GM19193 (cell line): ENCODE results near the gene PTOV1.

Experiments
- POLR2A ChIP-seq: IDR thresholded peaks from 4 replicates; pipeline ENCODE4 v1.6.1; 2011; ENCODE audit not compliant: insufficient read depth, insufficient read length; ENCODE audit errors: extremely low read depth

PTOV1 gene

DNA sequence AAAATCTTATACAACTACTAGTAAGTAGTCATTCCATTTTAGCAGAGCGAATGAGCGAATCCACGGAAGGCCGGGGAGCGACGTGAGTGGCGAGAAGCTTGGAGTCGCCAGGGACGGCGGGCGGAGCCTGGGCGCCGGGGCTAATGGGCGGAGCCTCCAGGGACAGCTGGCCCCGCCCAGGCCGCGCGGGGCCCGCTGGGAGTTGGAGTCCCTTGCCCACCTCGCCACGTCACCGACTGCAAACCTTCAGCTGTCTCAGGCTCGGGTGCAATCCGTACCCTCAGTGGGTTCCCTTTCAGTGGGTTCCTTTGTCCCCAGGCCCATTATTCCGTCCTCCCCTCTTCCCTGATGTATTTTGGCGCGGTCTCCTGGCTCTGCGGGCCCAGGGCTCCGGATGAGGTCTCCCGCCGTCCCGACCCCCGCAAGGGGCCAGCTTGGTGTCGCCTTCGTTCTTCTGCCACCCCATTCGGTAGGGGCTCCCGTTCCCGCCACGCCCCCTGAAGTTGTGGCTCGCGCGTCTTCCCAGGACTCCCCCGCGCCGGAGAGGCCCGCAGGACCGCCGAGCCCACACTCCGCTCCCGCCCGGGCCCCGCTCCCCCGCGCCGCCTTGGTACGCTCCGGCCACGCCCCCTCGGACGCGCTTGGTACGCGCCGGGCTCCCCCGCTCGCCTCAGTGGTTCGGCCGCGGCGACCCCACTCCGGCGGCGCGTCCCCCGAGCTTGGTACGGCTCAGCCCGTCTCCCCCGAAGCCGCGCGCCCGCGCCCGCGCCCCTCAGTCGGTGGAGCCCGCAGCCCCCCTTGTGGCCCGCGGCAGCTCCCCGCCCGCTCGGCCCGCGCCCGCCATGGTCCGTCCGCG lies at the start of gene PTOV1:
TSS of gene PTOV1 (plus strand) at position 673 of the 856 bp plus-strand sequence.
- TF ChIP-seq POLR2A, result peak; percentile 55

DNA sequence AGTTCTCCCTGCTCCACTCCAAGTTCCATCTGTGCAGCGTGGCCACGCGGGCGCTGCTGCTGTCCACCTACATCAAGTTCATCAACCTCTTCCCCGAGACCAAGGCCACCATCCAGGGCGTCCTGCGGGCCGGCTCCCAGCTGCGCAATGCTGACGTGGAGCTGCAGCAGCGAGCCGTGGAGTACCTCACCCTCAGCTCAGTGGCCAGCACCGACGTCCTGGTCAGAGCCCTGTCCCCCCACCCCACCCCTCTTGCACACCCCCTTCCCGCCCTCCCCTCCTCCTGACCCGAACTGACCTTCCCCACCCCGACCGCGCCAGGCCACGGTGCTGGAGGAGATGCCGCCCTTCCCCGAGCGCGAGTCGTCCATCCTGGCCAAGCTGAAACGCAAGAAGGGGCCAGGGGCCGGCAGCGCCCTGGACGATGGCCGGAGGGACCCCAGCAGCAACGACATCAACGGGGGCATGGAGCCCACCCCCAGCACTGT lies 49.5 kb upstream of the PTOV1 start:
- no peak for TF ChIP-seq POLR2A

DNA sequence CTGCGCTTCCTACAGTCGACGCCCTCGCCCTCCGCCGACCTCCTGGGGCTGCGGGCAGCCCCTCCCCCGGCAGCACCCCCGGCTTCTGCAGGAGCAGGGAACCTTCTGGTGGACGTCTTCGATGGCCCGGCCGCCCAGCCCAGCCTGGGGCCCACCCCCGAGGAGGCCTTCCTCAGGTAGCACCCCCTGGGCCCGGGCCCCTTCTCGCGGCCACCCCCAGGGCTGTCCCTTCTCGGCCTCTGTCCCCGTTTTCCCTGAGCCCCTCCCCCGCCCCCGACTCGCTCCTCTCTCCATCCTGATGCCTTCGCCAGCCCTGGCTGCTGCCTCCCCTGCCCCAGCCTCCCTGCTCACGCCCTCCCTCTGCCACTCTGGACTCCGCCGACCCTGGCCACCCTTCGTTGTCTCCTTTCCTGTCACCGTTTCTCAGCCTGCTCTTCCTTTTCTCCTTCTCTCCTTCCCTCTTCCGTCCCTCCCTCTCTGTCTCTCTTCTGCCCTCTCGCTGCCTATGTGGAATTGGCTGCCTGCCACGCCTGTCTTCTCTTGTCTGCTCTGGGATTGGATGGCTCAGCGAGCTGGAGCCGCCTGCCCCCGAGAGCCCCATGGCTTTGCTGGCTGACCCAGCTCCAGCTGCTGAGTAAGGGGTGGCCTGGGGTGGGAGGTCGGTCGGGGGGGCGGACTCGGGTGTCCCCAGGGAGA lies 48.8 kb upstream of the PTOV1 start:
- TF ChIP-seq POLR2A, result no peak

DNA sequence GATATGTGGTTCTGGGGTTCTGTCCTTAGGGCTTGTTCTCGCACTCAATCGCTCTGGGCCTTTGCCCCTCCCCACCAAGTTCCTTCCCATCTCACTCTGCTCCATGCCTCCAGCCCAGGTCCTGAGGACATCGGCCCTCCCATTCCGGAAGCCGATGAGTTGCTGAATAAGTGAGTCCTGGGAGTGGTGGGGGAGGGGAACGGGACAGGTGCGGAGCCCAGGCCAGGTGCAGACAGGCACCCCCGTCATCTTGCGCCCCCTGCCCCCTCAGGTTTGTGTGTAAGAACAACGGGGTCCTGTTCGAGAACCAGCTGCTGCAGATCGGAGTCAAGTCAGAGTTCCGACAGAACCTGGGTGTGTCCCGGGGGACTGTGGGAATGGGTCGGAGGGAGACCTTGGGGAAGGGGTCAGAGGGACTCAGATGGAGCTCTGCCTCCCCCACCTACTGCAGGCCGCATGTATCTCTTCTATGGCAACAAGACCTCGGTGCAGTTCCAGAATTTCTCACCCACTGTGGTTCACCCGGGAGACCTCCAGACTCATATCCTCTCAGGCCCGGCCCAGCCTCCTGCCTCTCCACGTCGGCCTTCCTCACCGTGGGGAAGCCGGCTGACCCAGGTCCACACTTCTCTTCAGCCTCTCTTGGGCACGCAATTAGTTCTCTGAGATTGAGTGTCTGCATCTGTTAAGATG lies 48.0 kb upstream of the PTOV1 start:
- no peak for TF ChIP-seq POLR2A

DNA sequence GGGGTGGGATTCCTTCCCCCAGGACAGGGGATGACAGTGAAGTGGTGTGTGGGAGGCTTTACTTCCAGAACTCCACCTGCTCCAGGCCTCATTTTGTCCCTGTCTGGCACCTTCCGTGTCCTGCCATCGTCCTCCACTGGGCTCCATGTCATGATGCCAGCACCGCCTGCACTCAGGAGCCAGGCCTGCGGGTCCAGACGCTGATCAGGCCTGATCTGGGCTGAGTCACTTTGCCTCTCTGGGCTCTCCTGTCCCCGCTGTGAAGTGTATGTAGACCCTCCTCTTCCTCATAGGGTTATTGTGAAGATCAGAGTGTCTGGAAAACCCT lies 47.5 kb upstream of the PTOV1 start:
- TF ChIP-seq POLR2A, result no peak

DNA sequence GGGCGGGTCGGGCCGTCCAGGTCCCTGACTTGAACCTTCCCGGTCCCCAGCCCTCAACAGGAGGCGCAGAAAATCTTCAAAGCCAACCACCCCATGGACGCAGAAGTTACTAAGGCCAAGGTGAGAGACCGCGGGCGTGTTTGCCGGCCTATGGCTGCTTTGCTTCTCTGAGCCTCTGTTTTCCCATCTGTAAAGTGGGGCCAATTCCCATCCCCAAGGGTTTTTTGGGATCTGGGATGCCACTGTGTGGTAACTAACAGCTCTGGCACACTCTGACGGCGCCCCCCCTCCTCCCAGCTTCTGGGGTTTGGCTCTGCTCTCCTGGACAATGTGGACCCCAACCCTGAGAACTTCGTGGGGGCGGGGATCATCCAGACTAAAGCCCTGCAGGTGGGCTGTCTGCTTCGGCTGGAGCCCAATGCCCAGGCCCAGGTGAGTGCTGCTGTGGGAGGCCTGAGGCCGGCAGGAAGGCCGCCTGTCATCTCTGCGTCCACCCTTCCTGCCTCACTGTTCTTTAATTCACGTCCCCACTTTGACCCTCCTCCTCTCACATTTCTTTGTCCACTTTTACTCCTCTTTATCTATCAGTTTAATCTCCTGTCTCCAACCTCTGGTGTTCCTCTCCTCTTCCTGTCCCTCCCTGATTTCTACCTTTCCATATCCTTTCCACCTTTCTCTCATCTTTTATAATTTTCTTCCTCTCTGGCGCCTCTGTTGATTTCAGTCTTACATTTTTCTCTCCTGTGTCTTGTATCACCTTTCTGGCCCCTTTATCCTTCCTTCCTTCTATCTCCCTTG lies 44.9 kb upstream of the PTOV1 start:
- no peak for TF ChIP-seq POLR2A

DNA sequence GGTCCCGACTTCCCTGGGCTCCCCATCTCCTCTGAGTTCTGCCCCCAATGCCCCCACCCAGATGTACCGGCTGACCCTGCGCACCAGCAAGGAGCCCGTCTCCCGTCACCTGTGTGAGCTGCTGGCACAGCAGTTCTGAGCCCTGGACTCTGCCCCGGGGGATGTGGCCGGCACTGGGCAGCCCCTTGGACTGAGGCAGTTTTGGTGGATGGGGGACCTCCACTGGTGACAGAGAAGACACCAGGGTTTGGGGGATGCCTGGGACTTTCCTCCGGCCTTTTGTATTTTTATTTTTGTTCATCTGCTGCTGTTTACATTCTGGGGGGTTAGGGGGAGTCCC lies 44.4 kb upstream of the PTOV1 start:
- TF ChIP-seq POLR2A, result no peak

DNA sequence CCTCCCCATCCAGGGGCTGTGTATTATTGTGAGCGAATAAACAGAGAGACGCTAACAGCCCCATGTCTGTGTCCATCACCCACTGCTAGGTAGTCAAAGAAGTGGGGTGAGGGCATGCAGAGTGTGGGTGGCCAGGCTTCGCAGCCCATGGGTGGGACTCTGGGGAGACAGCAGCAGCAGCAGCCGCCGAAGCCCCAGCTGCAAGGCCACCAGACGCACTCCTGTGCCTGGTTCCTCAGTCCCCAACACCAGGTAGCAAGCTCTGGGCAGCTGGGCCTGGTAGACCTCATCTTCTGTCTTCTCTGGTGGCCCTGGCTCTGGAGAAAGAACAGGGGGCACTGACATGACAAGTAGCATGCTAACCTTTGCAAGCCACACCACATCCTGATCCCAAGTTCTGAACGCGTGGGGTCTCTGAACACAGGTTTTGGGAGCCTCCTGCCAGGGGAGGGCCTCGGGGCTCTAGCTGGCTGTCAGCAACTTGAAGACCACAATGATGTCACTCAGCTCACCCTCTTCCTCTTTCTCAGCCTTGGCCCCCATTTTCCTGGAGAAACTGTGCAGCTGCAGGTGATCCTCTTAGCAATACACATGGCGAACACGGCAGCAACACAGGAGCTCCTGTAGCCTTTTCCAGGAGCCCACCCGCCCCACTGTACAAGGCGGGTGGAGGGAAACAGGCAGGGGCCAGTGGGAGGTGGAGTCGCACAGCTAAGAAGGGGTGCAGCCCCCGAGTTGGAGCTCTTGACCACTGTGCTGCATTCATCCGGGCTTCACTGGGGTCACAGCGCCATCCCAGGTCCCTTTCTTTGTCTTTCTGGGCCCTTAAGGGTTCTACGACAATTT lies 43.7 kb upstream of the PTOV1 start:
- TF ChIP-seq POLR2A, result no peak

DNA sequence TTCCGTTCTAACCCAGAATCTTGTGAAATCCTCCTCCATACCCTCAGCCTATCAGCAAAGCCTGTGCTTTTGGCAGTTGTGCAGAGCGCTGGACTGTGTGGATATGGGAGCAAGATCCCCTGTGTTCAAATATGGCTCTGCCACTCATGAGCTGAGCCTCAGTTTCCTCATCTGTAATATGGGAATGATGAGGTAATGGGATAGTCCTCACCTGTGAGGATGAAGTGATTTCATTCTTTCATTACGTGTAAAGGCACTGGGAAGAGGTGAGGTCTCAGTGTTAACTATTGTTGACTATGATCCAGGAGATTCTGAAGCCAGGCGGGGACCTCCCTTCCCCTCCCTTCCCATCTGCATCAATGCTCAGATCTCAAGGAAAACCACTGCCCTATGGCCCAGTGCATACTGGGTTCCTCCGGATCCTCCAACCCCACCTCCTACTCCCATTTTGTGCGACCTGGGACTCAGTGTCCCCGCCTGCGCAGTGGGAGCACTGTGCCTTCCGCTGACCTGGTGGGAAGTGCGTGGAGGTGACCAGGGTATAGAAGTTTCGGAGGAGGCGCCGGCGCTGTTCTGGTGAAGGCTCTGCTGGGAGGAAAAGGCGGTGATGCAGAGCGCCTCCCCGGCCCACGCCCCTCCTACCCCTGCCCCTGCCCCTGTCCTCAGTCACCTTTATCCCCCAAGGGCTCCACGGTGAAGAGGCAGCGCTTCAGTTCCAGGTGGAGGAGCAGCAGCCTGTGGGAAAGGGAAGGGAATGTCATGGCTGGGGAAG lies 42.9 kb upstream of the PTOV1 start:
- TF ChIP-seq POLR2A, result no peak

DNA sequence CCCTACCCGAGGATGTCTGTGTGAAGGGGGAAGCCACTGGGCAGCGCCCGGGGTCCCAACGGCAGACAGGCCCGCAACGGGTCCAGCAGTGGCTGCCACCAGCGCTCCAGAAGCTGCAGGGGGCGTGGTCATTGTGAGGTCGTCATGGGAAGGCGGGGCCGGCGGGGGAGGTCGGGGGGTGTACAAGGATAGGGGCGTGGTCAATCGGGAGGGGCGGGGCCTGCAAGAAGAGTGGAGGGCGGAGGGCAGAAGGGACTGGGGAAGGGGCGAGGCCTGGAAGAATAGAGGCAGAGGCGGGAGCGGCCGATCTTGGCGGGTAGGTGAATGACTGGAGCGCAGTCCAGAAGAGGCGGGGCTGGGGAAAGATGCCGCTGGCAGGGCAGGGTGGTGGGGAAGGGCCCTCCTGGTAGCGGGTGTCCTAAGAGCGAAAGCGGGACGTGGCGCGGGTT lies 42.2 kb upstream of the PTOV1 start:
- TF ChIP-seq POLR2A, result no peak

DNA sequence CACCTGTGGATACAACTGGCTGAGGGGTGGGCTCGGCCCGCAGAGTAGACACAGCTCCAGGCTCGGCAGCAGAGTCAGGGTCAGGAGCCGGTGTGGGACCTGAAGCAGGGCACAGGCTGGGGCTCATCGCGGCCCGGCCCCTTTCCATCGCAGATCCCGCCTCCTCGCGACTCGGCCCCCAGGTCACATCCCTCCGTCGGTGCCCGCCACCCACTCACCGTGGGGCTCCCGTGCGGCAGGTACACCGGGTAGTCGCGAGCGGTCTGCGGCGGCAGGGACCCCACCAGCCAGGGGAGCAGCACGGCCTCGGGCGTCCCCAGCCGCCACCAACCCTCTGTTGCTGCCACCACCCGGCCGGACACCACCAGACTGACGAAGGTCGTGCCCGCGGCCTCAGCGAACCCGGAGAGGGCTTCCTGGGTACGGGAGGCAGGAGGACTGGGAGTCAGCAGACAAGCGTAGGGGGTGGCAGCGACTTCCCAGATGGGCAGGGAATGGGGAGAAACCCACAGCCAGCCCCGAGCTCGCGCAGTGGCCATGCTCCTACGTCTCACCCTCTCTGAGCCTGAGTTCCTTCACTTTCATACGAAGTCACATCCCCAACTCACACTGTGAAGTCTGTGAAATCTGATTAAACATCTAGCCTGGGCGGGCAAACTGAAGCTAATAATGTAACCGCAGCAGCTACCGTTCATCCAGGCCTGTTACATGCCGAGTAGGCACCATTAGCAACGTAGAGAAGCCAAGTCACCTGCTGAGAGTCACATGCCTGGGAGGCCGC lies 41.6 kb upstream of the PTOV1 start:
- TF ChIP-seq POLR2A, result no peak

DNA sequence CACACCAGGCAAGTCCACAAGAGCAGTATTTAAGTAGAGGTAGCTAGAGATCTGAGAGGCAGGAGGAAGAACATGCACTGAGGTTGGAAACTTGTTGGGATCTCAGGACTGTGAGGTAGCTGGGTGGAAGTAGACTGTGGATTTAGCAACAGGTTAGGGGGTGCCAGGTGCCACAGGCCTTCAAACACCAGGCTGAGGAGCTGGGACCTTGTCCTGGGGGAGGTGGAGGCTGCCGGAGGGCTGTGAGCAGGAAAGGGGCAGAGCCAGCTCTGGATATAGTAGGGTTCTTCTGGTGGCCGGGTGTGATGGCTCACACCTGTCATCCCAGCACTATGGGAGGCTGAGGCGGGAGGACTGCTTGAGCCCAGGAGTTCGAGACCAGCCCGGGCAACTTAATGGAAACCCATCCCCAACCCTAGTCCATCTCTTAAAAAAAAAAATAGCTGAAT lies 41.0 kb upstream of the PTOV1 start:
- TF ChIP-seq POLR2A, result no peak

DNA sequence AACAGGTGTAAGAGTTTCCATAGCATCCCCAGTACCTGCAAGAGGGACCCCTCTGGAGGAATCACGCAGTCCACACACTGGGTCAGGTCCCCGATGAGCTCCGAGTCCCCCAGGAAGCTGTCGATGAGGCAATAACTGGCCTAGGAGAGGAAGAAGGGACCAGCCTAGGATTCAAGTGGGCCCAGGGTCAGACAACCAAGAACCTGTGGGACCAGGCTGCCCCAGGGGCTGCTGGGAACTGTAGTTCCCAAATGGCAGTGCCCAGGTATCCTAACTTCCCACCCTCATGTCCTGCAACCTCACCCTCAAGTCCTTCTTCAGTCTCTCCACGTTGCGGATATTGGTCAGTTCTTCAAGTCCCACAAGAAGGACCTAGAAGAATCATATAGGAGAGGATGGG lies 39.6 kb upstream of the PTOV1 start:
- TF ChIP-seq POLR2A, result no peak

DNA sequence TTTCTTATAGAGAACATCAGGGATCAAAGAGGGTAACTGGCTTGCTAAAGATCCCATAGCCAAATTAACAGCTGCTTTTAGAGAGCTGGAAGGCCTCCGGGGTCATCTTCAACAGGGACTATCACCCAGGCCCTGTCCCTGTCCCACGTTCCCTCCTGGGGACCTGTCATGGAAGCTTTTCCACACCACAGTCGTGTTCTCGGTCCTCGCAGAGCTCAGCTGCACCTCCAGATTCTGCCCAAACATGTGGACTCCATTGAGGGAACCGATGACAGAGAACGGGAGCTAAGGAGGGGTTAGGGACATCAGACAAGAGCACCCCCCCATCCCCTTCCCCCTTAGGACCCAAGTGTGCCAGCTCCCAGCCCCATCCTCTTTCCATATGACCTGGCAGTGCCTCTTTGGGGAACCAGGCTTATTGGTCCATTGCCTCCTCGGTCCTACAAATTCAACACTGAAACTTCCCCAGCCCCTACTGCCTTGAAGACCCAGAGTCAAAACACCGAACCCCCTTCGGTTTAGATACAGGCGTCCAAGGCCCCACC lies 38.4 kb upstream of the PTOV1 start:
- TF ChIP-seq POLR2A, result no peak
